NCI-H2081 treated with DMSO at 0.1 percent for 48 hours (cell line): ENCODE measurements around the gene SLIT3.

ENCODE experiments used
- DNase-seq: peaks from one replicate; lab custom pipeline; 2025; lab: John Stamatoyannopoulos, UW

Gene SLIT3

DNA sequence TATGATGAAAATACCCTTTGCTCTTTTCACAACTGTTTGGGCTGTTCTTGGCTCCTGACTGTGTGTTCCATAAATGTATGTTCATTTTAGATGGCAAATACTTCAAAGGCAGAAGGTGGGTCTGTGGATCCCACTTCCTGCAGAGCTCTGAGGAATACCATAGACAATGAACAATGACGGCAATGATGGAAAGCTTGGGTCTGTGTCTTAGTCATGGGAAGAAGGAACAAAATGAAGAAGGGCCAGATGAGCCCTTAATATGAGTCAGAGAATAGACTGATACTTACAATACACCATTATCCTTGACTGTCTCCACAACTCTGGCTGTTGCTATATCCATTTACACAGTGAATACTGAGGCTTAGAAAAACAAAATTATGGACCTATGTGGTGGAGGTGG is 126.0 kb downstream of the SLIT3 start:
- no peak for DNase-seq

- DNase-seq: no peak
These were observed 127.6 kb downstream of the SLIT3 start for GRCh38 chr5:169173372-169173771.

DNA sequence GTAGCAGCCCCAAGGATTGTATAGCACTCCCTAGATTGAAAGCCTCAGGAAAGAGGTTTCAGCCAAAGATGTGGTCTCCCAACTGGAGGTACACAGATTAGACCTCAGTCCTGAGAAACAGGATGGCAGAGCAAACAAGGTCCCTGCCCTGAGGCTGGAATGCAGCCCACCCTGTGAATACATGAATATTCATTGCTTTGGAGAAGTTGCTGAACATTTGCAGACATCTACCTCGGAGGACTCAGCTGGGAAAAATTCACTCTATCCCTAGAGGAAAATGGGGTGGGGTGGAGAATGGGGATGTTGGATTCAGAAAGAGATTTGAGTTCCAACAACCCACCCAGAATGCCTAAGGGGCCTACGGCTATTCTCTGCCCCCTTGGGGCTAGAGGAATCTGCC is 129.4 kb downstream of the SLIT3 start:
- no peak for DNase-seq

DNA sequence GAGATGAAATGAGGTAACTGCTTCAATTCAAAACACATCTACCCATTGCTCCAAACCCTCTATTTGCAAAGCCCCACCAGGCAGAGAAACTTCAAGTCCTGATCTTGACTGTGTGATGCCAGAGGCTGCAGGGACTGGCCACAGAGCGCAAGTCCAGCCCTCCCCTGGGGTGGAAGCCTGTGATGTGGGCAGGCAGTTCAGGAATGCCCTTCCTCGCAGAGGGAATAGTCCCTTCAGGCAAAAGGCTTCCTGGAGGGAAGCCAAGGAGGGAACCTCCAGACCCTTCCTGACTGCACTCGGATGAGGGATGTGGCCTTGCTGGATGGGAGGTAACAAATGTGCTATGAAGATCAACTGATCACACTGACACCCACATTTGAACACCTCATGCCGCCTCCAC is 131.2 kb downstream of the SLIT3 start:
- DNase-seq: no peak

GRCh38 chr5:169168280-169168679 is 132.7 kb downstream of the SLIT3 start:
- DNase-seq: no peak

- no peak for DNase-seq
These were observed 134.9 kb downstream of the SLIT3 start for GRCh38 chr5:169166078-169166477.

GRCh38 chr5:169165052-169165451 is 135.9 kb downstream of the SLIT3 start:
- DNase-seq: no peak

GRCh38 chr5:169164481-169164925 is 136.4 kb downstream of the SLIT3 start:
- no peak for DNase-seq

GRCh38 chr5:169162407-169162806 is 138.5 kb downstream of the SLIT3 start:
- no peak for DNase-seq

DNA sequence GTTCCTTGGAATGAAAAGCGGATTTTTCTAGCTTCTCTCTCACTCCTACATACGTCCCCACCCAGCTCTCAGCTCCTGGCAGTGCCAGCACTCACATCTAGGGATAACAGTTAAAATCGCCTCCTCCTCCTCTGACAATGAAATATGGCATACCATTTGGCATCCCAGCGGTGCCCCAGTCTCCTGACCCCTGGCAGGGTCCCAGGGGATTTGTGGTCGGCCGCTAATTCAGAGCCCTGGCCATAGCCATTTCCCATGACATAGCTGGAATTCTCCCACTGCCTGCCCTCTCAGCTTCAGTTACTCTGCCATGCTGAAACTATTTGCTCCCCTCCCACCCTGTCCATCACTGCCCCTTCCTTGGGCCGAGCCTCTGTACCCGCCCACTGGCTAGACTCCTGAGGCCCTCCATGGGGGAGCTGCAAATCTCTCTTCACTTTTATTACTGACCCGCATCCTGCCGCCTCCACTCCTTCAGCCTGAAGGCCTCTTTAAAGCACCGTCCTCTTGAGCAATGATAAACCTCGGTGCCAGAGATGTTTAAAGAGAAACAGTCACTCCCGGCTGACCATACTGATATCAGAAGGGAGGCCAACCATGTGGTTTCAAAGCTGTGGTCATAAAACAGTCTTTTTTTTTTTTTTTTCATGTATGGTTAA is 139.8 kb downstream of the SLIT3 start:
- no peak for DNase-seq

- no peak for DNase-seq
These were observed 140.5 kb downstream of the SLIT3 start for GRCh38 chr5:169160405-169160901.

DNA sequence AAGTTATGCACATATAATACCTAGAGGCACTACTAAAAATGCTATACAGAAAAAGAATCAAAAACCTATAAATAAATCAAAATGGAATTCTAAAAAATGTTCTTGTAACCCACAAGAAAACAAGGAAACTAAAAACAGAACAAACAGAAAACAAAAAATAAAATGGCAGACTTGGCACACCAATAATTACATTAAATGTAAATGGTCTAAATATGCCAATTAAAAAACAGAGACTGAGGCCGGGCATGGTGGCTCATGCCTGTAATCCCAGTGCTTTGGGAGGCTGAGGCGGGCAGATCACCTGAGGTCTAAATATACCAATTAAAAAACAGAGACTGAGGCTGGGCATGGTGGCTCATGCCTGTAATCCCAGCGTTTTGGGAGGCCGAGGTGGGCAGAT is 142.2 kb downstream of the SLIT3 start:
- DNase-seq: no peak

DNA sequence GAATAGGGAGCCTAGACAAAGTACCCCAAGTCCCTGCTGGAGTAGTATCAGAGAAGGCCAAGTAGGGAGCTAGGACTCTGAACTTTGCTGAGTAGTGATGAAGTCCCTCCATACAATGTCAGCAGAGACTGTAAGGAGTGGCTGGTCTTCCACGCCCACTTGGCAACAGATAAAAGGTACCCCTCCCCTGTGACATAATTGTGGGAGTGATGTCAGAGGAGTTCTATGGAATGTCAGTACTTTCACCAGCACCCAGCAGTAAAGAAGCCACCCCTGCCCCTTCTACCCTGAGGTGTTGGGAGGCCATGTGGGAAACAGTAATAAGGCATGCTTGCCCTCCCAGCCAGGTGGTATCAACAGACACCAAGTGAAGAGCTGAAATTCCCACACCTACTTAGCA is 143.9 kb downstream of the SLIT3 start:
- no peak for DNase-seq

DNA sequence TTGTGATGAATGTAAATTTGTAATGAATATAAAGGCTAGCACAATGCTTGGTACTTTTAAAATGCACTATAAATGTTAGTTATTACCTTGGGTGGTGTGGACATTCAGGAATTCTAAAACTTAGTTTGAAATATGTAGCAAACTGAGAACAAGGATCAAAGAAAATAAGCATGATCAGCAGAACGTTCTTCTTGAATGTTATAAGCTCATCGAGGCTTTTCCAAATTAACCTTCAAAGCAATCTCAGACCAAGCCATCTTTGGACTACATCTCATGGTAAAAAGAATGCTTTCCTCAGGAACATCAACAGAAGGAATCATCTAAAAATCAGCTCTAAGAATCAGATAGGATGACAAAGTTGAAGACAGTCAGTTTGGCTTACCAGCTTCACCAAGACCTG is 146.3 kb downstream of the SLIT3 start:
- DNase-seq: no peak

DNA sequence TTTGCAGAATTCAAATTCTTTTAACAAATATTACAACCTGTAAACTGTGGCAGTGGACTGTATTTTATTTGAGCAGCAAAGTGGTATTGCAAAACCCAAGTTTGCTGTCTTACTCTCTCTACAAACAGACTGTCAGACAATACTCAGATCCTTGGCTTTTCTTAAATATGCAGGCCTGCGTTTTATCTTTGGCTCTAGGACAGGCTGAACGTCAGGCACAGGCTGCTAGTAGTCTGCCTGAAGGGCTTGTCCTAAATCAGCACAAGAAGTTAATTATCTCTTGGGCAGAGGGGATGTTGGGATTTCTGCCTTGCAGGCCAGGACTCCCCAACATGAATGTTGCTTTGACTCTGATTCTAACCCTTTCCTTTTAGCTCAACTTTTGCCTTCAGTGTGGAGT is 147.5 kb downstream of the SLIT3 start:
- DNase-seq: no peak

DNA sequence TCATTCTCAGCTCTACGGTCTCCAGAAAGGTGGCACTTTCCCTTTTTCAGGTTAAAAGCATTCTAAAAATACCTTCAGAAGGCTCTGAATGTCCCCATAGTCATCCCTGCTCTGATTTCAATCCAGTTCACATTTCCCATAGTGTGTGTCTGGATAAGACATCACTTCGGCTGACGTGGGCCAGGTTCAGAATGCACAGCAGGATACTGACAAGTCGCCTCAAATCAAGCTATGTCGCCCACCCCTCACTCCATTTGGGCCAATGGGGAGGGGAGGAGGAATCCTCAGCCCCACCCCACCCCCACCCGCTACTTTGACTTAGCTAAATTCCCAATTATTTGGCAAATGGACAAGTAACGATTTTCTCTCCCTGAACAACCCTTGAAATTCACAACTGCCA is 148.0 kb downstream of the SLIT3 start:
- DNase-seq: no peak

DNA sequence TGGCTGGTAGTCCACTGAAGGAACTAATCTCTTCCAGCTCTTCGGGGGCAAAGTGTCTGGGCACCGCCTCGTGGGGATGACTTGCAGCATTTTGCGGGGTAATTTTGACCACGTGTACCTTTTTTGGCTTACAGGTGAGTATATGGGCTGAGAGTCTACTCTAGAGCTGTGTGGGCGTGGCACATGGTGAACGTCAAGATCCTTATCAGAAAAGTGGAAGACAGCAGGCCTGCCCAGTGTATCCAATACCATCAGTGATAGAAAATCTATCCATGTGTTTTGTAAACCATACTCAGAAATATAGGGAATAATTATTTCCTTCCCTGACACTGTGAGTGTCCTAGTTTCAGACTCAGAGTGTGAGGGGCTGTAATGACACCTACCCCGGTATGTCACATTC is 148.5 kb downstream of the SLIT3 start:
- no peak for DNase-seq

GRCh38 chr5:169151051-169151805 is 149.7 kb downstream of the SLIT3 start:
- DNase-seq: no peak

GRCh38 chr5:169150108-169150507 is 150.8 kb downstream of the SLIT3 start:
- DNase-seq: no peak

DNA sequence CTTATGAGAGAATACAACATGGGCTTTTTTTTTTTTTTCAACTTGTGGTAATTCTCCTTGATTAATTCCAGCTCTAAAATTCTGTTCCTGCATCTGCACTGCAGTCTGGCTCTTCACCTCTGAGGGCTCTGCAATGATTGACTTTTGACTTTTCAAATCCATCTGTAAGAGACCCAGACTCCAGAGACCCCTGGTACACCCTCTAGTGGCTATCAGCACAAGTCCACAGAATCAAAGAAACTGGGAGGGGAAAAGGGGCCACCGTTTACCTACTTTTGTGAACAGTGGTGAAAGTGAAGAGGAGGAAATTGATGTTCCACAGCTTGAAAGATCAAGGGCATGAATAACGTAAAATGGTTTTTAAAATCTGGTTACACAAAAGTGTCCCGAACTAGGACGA is 151.6 kb downstream of the SLIT3 start:
- DNase-seq: no peak

DNA sequence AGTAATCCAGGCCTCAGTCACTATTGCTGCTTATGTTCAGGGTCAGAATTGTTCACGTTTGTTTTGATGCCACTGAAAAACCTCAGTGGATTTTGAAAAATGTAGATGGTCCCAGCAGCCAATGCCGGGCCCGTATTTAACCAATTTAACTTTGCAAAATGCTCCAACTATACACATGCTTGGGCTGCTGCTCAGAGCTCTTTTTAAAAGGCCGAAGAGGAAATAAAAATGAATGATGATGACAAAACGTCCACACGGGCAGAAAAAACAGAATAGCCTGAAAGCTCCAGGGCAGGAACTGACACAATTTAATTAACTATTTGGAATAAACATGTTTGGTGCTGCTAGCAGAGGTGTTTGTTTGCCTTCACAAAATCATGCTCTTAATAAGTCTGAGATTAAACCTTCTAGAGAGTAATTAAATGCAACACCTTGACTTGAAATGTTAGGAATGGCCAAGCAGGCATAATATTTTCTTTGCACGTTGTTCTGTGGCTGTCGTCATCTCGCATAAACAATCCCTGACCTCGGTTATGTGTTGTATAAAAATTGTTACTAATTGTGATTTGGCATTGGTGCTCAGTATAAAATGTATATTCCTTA is 152.7 kb downstream of the SLIT3 start:
- DNase-seq: no peak

GRCh38 chr5:169147534-169147933 is 153.4 kb downstream of the SLIT3 start:
- no peak for DNase-seq

DNA sequence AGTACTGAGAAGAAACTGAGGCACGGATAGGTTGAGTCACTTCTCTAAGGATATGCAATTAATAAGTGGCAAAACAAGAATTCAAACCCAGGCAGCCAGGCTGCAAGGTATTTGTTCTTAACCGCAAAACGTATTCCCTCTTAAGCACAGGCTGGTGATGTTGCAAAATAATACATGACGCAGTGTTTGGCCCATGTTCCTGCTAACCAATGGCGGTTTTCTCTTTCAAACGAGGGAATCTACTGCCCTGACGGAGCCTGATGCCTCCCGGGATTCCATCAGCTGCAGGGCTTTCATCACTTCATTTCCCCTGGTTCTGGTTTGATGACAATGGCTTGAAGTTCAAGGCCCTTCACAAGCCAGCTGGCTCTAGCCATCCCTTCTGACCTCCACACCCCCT is 154.8 kb downstream of the SLIT3 start:
- no peak for DNase-seq
